NCI-H226 (cell line): ENCODE measurements around the gene RNGTT.

ENCODE experiments used
- DNase-seq: peaks from one replicate; pipeline ENCODE4 v3.0.0-alpha.2; 2015

RNGTT gene

DNA sequence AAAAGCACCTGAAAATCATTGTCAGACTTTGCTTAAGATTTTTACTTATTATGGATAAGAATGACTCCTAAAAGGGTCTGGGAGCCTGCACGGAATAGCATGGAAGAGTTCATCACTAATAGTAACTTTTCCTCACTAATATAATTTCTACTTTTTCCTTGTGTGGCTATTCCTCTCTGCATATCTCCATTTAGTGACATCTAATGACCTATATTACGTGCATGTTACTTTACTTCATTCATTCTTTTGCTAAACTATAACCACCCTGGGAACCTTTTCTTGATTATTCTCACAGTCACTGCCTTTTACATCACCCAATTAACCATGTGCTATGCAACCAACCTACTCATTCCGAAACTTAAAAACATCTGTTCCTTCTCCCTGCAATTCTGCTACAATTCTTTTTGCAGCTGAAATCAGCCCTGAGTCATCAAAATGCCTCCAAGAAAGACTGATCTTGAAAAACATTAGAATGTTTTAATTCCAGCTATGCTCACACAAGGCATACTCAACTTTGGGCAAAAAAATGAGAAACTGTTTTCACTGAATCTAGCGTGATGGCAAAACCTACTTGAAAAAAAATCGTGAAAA is 313.3 kb downstream of the RNGTT start:
- DNase-seq, result no peak

GRCh38 chr6:88641178-88641903 is 322.1 kb downstream of the RNGTT start:
- no peak for DNase-seq

GRCh38 chr6:88637761-88638545 is 325.5 kb downstream of the RNGTT start:
- DNase-seq, result no peak

- DNase-seq, result no peak
These were observed 326.5 kb downstream of the RNGTT start for GRCh38 chr6:88636871-88637270.

- no peak for DNase-seq
These were observed 329.6 kb downstream of the RNGTT start for GRCh38 chr6:88633782-88634181.

DNA sequence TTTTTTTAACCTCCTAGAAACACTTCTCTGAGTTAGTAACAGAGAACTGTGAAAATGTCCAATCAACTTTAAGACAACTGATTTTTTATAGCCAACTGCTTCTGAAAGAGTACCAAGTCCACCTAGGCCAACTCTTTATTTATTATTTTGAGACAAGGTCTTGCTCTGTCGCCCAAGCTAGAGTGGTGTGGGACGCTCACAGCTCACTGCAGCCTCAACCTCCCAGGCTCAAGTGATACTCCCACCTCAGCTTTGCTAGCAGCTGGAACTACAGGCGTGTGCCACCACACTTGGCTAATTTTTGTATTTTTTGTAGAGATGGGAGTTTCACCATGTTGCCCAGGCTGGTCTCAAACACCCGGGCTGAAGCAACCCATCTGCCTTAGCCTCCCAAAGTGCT is 331.6 kb downstream of the RNGTT start:
- no peak for DNase-seq

DNA sequence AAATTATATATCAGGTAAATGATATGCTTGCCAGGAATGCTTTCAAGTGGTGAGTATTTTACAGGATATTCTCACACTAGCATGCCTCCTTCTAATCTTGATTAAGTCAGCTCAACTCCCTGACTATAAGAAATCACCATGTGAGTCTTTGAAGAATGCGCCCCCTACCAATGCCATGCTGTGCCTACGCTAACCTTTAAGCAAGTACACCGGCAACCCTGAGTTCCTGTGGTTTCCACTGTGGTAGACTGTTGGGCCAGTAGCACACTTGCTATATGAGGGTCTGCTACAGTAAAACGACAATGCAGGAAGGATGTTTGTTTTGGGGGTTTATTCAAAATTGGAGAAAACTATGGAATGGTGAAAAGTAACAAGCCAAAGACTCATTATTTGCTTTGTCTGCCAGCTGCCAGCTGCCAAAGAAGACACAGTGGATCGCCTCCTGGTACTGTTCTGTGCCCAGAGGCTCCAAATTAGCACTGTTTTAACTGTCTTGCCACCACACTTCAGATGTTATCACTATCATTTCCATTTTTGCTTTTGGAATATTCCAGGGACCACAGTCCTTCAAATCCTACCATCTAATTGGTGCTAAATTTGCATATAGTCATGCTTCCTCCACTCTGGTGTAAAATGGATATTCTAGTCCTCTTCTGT is 333.5 kb downstream of the RNGTT start:
- DNase-seq, result peak; percentile 18

DNA sequence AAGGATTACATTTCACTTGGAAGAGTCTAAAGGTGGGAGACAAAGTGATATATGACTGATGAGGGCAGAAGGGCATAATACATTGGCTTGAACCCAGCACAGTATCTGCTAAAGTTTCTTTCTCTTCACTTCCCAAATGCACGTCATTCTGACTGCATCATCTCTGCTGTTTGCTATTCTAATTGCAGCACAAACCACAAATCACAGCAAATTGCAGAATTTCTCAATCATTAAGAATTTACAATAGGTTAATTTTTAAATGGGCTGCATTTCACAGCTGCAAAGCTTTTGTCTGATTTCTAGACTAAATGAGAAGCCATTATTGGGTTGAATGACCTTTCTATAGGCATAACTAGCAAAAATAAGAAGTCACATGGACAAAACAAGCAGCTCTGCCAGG is 337.0 kb downstream of the RNGTT start:
- DNase-seq, result no peak

- no peak for DNase-seq
These were observed 339.9 kb downstream of the RNGTT start for GRCh38 chr6:88623531-88623930.

DNA sequence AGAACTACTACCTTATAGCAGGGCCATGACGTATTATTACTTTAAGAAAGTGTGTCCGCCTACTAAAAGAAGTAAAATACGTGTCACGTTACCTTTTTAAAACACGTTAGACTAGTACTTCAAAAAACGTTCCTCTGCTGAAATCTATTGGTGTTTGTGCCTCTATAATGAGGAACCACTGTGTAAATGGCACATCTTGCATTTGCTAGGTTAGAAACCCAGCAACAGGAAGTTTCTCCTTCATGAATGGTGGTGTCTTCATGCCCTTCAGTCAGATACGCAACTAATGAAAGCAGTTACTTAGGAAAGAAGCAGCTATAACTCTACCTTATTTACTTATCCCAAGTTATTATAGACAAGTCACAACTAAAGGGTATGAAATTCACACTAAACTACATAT is 343.5 kb downstream of the RNGTT start:
- no peak for DNase-seq

- no peak for DNase-seq
These were observed 347.0 kb downstream of the RNGTT start for GRCh38 chr6:88616380-88616779.

DNA sequence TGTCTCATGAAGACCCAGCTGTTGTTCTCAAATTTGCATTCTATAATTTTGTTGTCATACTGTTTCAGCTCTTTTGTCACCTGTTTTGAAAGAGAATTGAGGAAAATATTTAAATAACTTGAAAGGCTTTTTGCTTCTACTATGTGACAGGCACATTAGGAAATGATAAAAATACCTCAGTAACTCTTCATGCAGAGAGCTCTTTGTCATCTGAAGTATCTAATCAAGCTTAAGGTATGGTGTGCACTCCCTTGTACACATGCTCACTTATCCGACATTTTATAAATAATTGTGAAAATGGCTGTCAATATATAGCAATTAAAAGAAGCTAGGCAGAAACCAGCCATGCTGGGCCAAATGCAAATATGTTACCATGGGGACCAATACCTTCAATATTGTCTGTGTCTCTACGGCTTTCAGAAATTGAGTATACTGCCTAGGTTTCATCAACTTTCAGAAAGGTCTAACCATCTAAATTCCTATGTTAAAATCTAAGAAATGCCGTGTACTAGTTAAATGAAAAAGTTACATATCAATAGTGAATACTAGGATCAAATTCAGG is 349.0 kb downstream of the RNGTT start:
- no peak for DNase-seq

DNA sequence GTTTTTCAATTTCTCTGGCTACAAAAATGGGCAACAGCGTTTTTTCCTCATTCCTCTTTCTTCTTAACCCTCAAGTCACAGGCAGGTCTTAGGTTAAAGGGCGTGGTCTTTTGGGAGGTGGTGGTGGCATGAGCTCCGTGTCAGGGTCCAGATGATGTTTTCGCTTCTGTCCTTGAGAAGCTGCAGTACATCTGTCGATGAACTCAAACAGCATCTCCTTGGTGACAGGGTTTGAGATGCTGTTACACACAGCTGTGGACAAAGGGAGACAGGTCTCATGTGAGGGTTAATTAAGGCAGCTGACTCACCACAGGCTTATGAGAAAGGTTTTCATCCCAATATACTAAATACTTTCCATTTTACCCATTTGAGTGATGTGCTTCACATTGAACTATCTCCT is 350.8 kb downstream of the RNGTT start:
- DNase-seq, result no peak

DNA sequence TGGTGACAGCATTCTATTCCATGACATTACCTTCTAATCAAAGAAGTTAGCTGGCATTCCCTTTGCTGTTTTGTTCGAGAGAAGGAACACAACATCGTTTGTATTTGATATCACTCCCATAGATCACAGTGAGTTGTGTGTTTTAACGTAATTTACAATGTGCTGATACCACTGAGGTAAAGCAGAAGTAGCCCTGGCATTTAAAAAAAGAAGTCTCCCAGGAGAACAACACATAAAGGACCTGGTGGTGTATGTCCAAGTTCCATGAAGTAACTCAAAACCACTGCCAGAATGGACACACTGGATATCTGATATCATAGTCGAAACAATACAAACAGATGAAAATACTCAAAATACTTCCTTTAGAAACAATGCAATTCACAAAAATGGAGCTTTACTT is 351.7 kb downstream of the RNGTT start:
- DNase-seq, result no peak

DNA sequence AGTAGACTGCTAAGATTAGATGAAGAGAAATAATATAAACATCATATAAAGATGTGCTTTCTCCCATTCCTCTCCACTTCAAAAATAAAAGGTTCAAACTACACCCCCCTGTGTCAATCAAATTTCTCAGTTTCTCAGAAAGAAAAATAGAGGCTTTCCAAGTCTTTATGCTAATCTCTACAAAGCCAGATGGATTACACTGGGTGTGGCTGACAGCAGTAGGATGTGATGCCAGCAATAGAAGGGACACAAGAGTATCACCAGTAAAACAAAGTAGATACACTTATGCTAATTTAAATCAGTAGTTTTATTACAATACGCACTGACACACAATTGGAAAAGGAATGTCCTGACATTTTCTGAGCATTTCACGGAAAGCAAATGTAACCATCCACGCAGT is 353.4 kb downstream of the RNGTT start:
- DNase-seq, result no peak

DNA sequence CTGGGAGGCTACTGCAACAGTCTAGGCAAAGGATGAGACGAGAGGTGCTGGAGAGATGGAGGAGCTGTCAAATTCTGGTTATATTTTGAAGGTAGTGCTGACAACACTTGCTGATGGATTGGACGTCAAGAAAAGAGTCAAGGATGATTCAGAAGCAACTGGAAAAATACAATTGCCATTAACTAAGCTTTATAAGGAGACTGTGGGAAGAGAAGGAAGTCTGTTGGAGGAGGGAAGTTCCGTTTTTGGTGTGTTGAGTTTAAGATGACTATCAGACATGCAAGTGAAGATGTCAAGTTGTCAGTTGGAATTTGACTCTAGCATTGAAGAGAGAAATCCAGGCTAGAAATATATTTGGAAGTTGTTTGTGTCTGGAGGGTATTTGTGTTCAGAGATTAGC is 358.1 kb downstream of the RNGTT start:
- DNase-seq, result no peak

- DNase-seq, result no peak
These were observed 363.8 kb downstream of the RNGTT start for GRCh38 chr6:88599571-88599970.

DNA sequence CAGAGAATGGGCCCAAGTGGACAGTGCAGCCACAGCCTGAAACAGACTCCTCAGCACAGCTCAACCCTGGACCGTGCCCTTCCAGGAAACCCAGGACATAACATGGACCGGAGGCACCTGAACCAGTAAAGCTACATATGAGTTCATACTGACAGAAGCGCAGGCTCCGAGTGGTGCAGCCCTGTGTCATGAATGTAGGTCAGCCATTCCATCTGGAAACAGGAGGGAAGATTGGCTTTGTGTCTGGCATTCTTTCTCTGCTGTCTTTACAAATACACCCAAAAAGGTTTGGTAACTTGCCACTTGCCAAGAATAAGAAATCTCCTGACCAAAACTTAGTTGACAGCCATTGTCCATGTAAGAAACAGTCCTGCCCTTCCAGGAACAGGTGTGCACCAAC is 366.6 kb downstream of the RNGTT start:
- DNase-seq, result no peak

DNA sequence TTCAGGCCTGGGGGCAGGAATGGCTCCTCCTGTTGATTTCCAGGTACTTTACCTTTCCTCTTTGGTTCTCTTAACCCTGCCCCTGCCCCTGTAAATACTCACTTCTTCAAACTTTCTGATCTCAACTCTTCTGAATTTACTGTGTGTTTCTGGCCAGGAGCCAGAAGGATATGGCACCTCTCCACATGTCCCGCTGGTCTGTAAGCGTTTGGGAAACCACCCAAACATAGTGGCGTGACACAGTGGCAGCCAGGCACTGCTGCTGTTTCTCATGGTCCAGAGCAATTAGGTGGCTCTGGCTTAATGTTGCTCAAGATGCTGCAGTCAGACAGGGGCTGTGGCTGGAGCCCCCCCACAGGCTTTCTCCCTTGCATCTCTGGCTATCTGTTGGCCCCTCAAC is 374.5 kb downstream of the RNGTT start:
- DNase-seq, result no peak

- no peak for DNase-seq
These were observed 376.3 kb downstream of the RNGTT start for GRCh38 chr6:88587150-88587520.

DNA sequence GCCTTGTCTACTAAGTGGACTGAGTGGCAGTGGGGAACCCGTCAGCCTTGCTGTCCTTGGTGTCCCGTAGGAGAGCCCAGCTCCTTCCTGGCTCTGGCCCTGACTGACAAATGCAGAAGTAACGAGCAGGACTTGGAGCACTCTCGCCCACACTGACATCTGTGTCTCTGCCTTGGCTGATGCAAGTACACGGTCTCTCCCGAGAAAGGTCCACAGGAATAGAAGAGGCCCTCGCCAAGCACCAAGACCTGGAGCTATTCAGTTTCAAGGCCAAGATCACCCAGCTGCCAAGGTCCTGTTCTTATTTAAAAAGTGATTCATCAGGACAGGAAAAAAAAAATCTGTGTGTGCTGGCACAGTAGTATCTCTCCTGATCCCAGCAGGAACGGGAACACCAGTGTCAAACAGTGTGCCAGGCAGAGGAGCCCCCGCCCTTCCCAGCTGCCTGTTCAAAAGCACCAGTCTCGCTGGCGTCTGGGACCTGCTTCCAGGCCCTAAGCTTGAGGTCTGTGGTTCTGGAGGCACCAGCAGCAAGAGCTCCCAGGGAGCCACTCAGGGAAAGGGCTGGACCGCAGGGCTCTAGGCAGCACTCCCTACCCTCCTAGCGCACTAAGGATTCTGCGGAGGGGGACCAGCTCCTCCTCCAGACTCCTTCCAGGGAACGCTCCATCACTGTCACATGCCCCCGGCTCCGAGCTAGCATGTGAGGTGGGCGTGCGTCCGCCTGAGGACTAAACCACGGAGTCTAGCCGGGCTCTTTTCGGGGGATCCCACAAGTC is 376.9 kb downstream of the RNGTT start:
- DNase-seq, result no peak

GRCh38 chr6:88585276-88585692 is 378.1 kb downstream of the RNGTT start:
- no peak for DNase-seq
